ENCODE measurements around the gene ZNF699.

- TF ChIP-seq EZH2 (IDR thresholded peaks at IDR 0.05; ENCODE audit: low read depth, unreplicated experiment) (no peak), NANOG (IDR thresholded peaks at IDR 0.05; ENCODE audit: borderline replicate concordance) (no peak), POLR2AphosphoS5 (IDR thresholded peaks at IDR 0.05; ENCODE audit: low read depth) (no peak)
These were observed 14.9 kb upstream of the ZNF699 start for GRCh38 chr19:9324584-9324962.
